HepG2 (cell line): ENCODE data around the gene STK24. TPM values are rescaled to one million over a fixed set of nuclear protein-coding genes. Genes with fewer than 3 reads are reported as not detected.

Experiments used
- AGO1 ChIP-seq: fragments of 200-400 bp; formaldehyde crosslinking; IDR thresholded peaks from 2 replicates; pipeline ENCODE4 v1.6.1; 2017; ENCODE audit warnings: mild to moderate bottlenecking, low read depth, low read length, moderate library complexity; ENCODE audit not compliant: poor library complexity, severe bottlenecking
- CENPT ChIP-seq: sonication (generic); formaldehyde crosslinking; IDR thresholded peaks from 2 replicates; pipeline ENCODE4 v1.8.0; 2022; ENCODE audit warnings: low read depth, mild to moderate bottlenecking, moderate library complexity, missing genetic modification reagents
- CREB1 ChIP-seq, 2 experiments: fragments of 450-650 bp in 1 of 2; IDR thresholded peaks; 2 replicates each; pipeline ENCODE4 v1.6.1; 2016 to 2017; ENCODE audit warnings: control low read depth in 1 of 2, mild to moderate bottlenecking in 1 of 2, missing compliant biosample characterization in 1 of 2, missing genetic modification characterization in 1 of 2
- HHEX ChIP-seq: IDR thresholded peaks from 2 replicates; pipeline ENCODE4 v1.6.1; 2016; ENCODE audit warnings: control low read depth
- KLF13 ChIP-seq: sonication (generic); formaldehyde crosslinking; IDR thresholded peaks from 2 replicates; pipeline ENCODE4 v1.4.0; 2020; ENCODE audit warnings: mild to moderate bottlenecking, missing genetic modification reagents
- RAD21 ChIP-seq: fragments of 450-650 bp; formaldehyde crosslinking; IDR thresholded peaks from 2 replicates; pipeline ENCODE4 v1.5.0; 2020; ENCODE audit warnings: mild to moderate bottlenecking
- RNF2 ChIP-seq: fragments of 450-650 bp; conservative IDR thresholded peaks from 2 replicates; pipeline ENCODE4 v1.6.1; 2016; ENCODE audit warnings: low read depth
- ZFX ChIP-seq: sonication (generic); formaldehyde crosslinking; IDR thresholded peaks from 2 replicates; pipeline ENCODE4 v1.4.0; 2020; ENCODE audit warnings: mild to moderate bottlenecking, low read depth, missing genetic modification reagents, moderate library complexity
- ZFY ChIP-seq: sonication (generic); formaldehyde crosslinking; IDR thresholded peaks from 2 replicates; pipeline ENCODE4 v1.4.0; 2020; ENCODE audit warnings: missing genetic modification reagents
- ZNF136 ChIP-seq: sonication (generic); formaldehyde crosslinking; IDR thresholded peaks from 2 replicates; pipeline ENCODE4 v1.8.1; 2022; ENCODE audit warnings: low read depth, mild to moderate bottlenecking, moderate library complexity, missing genetic modification reagents
- ZNF224 ChIP-seq: sonication (generic); formaldehyde crosslinking; IDR thresholded peaks from 2 replicates; pipeline ENCODE4 v1.5.0; 2020; ENCODE audit warnings: mild to moderate bottlenecking, missing genetic modification reagents
- ZNF331 ChIP-seq: sonication (generic); formaldehyde crosslinking; IDR thresholded peaks from 2 replicates; pipeline ENCODE4 v1.4.0; 2020; ENCODE audit warnings: missing genetic modification reagents
- ZNF430 ChIP-seq: sonication (generic); formaldehyde crosslinking; IDR thresholded peaks from 2 replicates; pipeline ENCODE4 v1.9.0; 2021; ENCODE audit warnings: mild to moderate bottlenecking, missing genetic modification reagents
- ZNF557 ChIP-seq: sonication (generic); formaldehyde crosslinking; IDR thresholded peaks from 2 replicates; pipeline ENCODE4 v1.4.0; 2020; ENCODE audit warnings: missing genetic modification reagents
- ZNF709 ChIP-seq: sonication (generic); formaldehyde crosslinking; IDR thresholded peaks from 2 replicates; pipeline ENCODE4 v1.5.0; 2020; ENCODE audit warnings: mild to moderate bottlenecking, missing genetic modification reagents
- ZNF720 ChIP-seq: sonication (generic); formaldehyde crosslinking; IDR thresholded peaks from 2 replicates; pipeline ENCODE4 v1.4.0; 2020; ENCODE audit warnings: missing genetic modification reagents
- ZNF737 ChIP-seq: sonication (generic); formaldehyde crosslinking; IDR thresholded peaks from 2 replicates; pipeline ENCODE4 v1.5.0; 2020; ENCODE audit warnings: missing genetic modification reagents, mild to moderate bottlenecking, borderline replicate concordance
- polyA plus RNA-seq, 8 experiments: library from polyadenylated mRNA; depleted of rRNA in 3 of 8; stranded (reverse) in 7 of 8; unstranded in 1 of 8; fragments of >200 nt; fragmentation: Illumina TruSeq in 4 of 8; extraction: Trizol in 4 of 8; gene quantifications; 2 replicates each; pipeline versions ENCODE4 v1.2.1 to v1.2.3, GENCODE V29; 2011 to 2016; ENCODE audit warnings: low read depth in 4 of 8, missing spikeins in 1 of 8, mixed read lengths in 1 of 8; ENCODE audit not compliant: insufficient read depth in 1 of 8
- total RNA-seq, 5 experiments: library from RNA; depleted of rRNA; stranded (reverse); fragments of >200 nt; fragmentation: Illumina TruSeq; extraction: Trizol; gene quantifications; 2 replicates each; pipeline ENCODE4 v1.2.3, GENCODE V29; 2016; ENCODE audit warnings: low read depth in 1 of 5
- TF ChIP-seq, protein P1 (sequence below): sonication (generic); formaldehyde crosslinking; IDR thresholded peaks from 2 replicates; pipeline ENCODE4 v1.5.0; 2020; ENCODE audit warnings: missing genetic modification reagents
- TF ChIP-seq, protein P2 (sequence below): sonication (generic); formaldehyde crosslinking; IDR thresholded peaks from 2 replicates; pipeline ENCODE4 v1.4.0; 2020; ENCODE audit warnings: missing genetic modification reagents, borderline replicate concordance
- TF ChIP-seq, protein P3 (sequence below): IDR thresholded peaks from 2 replicates; pipeline ENCODE4 v1.6.1; 2016; ENCODE audit warnings: missing compliant biosample characterization, missing genetic modification reagents, borderline replicate concordance
- TF ChIP-seq, protein P4 (sequence below): fragments of 450-650 bp; IDR thresholded peaks from 2 replicates; pipeline ENCODE4 v1.6.1; 2017
- TF ChIP-seq, protein P5 (sequence below): IDR thresholded peaks from 2 replicates; pipeline ENCODE4 v1.6.1; 2016; ENCODE audit warnings: missing compliant biosample characterization, missing genetic modification reagents, borderline replicate concordance
- TF ChIP-seq, protein P6 (sequence below): sonication (generic); formaldehyde crosslinking; IDR thresholded peaks from 2 replicates; pipeline ENCODE4 v1.5.0; 2020; ENCODE audit warnings: mild to moderate bottlenecking, missing genetic modification reagents, borderline replicate concordance

The STK24 gene
- total and polyA plus RNA-seq, 2 of the 13 experiments (the other 11 are each of a cell fraction or from before 2014, with no cell fraction given): 51.3 to 73.0 TPM

DNA sequence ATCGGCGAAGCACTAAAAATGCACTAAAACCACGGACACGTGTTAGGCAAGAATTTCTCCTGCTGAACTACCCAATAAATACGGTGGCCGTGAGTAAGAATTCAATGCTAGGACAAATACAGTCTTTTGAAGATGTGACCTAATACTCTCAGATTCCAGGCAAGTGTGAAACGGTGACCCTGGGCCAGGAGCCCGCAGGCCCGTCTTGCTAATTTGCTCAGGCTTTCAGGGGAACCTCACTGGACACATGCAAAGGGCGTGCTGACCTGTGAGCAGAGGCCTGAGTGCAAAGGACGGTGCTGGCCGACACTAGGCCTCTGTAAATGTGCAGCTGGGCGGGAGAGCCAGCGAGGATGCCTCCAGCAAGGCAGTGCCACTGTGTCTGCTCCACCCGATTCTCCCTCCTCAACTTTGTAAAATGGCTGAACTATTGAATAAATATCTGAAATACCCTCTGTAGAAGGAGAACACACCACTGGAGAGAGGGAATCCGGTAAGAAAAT is 70.1 kb downstream of the STK24 start (continued):
- TF ChIP-seq, protein P1, sequence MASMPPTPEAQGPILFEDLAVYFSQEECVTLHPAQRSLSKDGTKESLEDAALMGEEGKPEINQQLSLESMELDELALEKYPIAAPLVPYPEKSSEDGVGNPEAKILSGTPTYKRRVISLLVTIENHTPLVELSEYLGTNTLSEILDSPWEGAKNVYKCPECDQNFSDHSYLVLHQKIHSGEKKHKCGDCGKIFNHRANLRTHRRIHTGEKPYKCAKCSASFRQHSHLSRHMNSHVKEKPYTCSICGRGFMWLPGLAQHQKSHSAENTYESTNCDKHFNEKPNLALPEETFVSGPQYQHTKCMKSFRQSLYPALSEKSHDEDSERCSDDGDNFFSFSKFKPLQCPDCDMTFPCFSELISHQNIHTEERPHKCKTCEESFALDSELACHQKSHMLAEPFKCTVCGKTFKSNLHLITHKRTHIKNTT: no peak
- TF ChIP-seq ZNF737 (peak; percentile 73), HHEX (CRISPR knock-in tag) (peak; percentile 93), RAD21 (CRISPR knock-in tag) (no peak), ZNF331 (CRISPR knock-in tag) (peak; percentile 96), CENPT (CRISPR knock-in tag) (no peak), ZFX (peak; percentile 100), ZNF430 (CRISPR knock-in tag) (peak; percentile 99), ZNF136 (CRISPR knock-in tag) (peak; percentile 90; the same call in 1 of the 2 replicates), ZFY (CRISPR knock-in tag) (peak; percentile 99), CREB1 (IDR thresholded peaks at IDR 0.05) (no peak), CREB1 (CRISPR knock-in tag; IDR thresholded peaks at IDR 0.05) (peak; percentile 22; the same call in 1 of the 2 replicates), ZNF720 (CRISPR knock-in tag) (no peak), ZNF709 (CRISPR knock-in tag) (peak; percentile 94), ZNF557 (CRISPR knock-in tag) (peak; percentile 96), AGO1 (no peak), KLF13 (CRISPR knock-in tag) (no peak), RNF2 (peak; percentile 94), ZNF224 (CRISPR knock-in tag) (peak; percentile 95; the same call in 1 of the 2 replicates)
- TF ChIP-seq, protein P2, sequence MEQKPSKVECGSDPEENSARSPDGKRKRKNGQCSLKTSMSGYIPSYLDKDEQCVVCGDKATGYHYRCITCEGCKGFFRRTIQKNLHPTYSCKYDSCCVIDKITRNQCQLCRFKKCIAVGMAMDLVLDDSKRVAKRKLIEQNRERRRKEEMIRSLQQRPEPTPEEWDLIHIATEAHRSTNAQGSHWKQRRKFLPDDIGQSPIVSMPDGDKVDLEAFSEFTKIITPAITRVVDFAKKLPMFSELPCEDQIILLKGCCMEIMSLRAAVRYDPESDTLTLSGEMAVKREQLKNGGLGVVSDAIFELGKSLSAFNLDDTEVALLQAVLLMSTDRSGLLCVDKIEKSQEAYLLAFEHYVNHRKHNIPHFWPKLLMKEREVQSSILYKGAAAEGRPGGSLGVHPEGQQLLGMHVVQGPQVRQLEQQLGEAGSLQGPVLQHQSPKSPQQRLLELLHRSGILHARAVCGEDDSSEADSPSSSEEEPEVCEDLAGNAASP (CRISPR knock-in tag): peak; percentile 68
- TF ChIP-seq, protein P3, sequence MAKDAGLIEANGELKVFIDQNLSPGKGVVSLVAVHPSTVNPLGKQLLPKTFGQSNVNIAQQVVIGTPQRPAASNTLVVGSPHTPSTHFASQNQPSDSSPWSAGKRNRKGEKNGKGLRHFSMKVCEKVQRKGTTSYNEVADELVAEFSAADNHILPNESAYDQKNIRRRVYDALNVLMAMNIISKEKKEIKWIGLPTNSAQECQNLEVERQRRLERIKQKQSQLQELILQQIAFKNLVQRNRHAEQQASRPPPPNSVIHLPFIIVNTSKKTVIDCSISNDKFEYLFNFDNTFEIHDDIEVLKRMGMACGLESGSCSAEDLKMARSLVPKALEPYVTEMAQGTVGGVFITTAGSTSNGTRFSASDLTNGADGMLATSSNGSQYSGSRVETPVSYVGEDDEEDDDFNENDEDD (CRISPR knock-in tag): peak; percentile 98
- TF ChIP-seq, protein P4, sequence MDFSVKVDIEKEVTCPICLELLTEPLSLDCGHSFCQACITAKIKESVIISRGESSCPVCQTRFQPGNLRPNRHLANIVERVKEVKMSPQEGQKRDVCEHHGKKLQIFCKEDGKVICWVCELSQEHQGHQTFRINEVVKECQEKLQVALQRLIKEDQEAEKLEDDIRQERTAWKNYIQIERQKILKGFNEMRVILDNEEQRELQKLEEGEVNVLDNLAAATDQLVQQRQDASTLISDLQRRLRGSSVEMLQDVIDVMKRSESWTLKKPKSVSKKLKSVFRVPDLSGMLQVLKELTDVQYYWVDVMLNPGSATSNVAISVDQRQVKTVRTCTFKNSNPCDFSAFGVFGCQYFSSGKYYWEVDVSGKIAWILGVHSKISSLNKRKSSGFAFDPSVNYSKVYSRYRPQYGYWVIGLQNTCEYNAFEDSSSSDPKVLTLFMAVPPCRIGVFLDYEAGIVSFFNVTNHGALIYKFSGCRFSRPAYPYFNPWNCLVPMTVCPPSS: no peak
- TF ChIP-seq, protein P5, sequence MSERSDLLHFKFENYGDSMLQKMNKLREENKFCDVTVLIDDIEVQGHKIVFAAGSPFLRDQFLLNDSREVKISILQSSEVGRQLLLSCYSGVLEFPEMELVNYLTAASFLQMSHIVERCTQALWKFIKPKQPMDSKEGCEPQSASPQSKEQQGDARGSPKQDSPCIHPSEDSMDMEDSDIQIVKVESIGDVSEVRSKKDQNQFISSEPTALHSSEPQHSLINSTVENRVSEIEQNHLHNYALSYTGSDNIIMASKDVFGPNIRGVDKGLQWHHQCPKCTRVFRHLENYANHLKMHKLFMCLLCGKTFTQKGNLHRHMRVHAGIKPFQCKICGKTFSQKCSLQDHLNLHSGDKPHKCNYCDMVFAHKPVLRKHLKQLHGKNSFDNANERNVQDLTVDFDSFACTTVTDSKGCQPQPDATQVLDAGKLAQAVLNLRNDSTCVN (CRISPR knock-in tag): peak; percentile 93
- TF ChIP-seq, protein P6, sequence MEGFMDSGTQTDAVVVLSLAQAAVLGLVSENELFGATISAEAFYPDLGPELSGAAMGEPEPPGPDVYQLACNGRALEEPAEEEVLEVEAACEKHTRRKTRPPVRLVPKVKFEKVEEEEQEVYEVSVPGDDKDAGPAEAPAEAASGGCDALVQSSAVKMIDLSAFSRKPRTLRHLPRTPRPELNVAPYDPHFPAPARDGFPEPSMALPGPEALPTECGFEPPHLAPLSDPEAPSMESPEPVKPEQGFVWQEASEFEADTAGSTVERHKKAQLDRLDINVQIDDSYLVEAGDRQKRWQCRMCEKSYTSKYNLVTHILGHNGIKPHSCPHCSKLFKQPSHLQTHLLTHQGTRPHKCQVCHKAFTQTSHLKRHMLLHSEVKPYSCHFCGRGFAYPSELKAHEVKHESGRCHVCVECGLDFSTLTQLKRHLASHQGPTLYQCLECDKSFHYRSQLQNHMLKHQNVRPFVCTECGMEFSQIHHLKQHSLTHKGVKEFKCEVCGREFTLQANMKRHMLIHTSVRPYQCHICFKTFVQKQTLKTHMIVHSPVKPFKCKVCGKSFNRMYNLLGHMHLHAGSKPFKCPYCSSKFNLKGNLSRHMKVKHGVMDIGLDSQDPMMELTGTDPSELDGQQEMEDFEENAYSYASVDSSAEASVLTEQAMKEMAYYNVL: peak; percentile 64; the same call in 1 of the 2 replicates
